HepG2 (cell line): Measurements from ENCODE around the gene GPS1. TPM values are rescaled to one million over a fixed set of nuclear protein-coding genes. Genes with fewer than 3 reads are reported as not detected.
A peak's percentile ranks its signal among the peaks of the same experiment; 100 is the strongest.

Experiments used
- ATAD3A ChIP-seq: sonication (generic); formaldehyde crosslinking; IDR thresholded peaks from 2 replicates; pipeline ENCODE4 v1.4.0; 2020; ENCODE audit warnings: missing genetic modification reagents
- ATF2 ChIP-seq: sonication (generic); formaldehyde crosslinking; IDR thresholded peaks from 2 replicates; pipeline ENCODE4 v1.4.0; 2020; ENCODE audit warnings: missing genetic modification reagents
- ETS1 ChIP-seq: sonication (generic); formaldehyde crosslinking; IDR thresholded peaks from 2 replicates; pipeline ENCODE4 v1.4.0; 2020; ENCODE audit warnings: missing genetic modification reagents
- GTF3A ChIP-seq: sonication (generic); formaldehyde crosslinking; conservative IDR thresholded peaks from 2 replicates; pipeline ENCODE4 v1.4.0; 2020; ENCODE audit warnings: mild to moderate bottlenecking, missing genetic modification reagents
- HMG20A ChIP-seq: IDR thresholded peaks from 2 replicates; pipeline ENCODE4 v1.6.1; 2016; ENCODE audit warnings: borderline replicate concordance
- NFAT5 ChIP-seq: sonication (generic); formaldehyde crosslinking; IDR thresholded peaks from 2 replicates; pipeline ENCODE4 v1.4.0; 2020; ENCODE audit warnings: missing genetic modification reagents
- PRDM10 ChIP-seq: sonication (generic); formaldehyde crosslinking; IDR thresholded peaks from 2 replicates; pipeline ENCODE4 v1.4.0; 2020; ENCODE audit warnings: low read depth, missing genetic modification reagents
- RBM22 ChIP-seq: fragments of 200-400 bp; formaldehyde crosslinking; optimal IDR thresholded peaks from 2 replicates; pipeline ENCODE3; 2017; ENCODE audit warnings: mild to moderate bottlenecking, low read length, moderate library complexity
- SNAI1 ChIP-seq: sonication (generic); formaldehyde crosslinking; IDR thresholded peaks from 2 replicates; pipeline ENCODE4 v1.5.0; 2020; ENCODE audit warnings: mild to moderate bottlenecking, missing genetic modification reagents, borderline replicate concordance
- SRF ChIP-seq: IDR thresholded peaks from 2 replicates; pipeline ENCODE4 v1.6.1; 2011; ENCODE audit warnings: mild to moderate bottlenecking, low read depth, low read length, moderate library complexity
- ZNF296 ChIP-seq: sonication (generic); formaldehyde crosslinking; conservative IDR thresholded peaks from 2 replicates; pipeline ENCODE4 v1.5.0; 2020; ENCODE audit warnings: mild to moderate bottlenecking, missing genetic modification reagents
- ZNF431 ChIP-seq: sonication (generic); formaldehyde crosslinking; IDR thresholded peaks from 2 replicates; pipeline ENCODE4 v1.9.0; 2022; ENCODE audit warnings: missing genetic modification reagents, low read depth, mild to moderate bottlenecking, borderline replicate concordance
- ZNF670 ChIP-seq: sonication (generic); formaldehyde crosslinking; IDR thresholded peaks from 2 replicates; pipeline ENCODE4 v1.8.0; 2022; ENCODE audit warnings: mild to moderate bottlenecking, missing genetic modification reagents, borderline replicate concordance
- ZNF720 ChIP-seq: sonication (generic); formaldehyde crosslinking; IDR thresholded peaks from 2 replicates; pipeline ENCODE4 v1.4.0; 2020; ENCODE audit warnings: missing genetic modification reagents
- ZNF749 ChIP-seq: sonication (generic); formaldehyde crosslinking; IDR thresholded peaks from 2 replicates; pipeline ENCODE4 v1.8.0; 2022; ENCODE audit warnings: mild to moderate bottlenecking, missing genetic modification reagents, moderate library complexity, borderline replicate concordance
- polyA plus RNA-seq, 8 experiments: library from polyadenylated mRNA; depleted of rRNA in 3 of 8; stranded (reverse) in 7 of 8; unstranded in 1 of 8; fragments of >200 nt; fragmentation: Illumina TruSeq in 4 of 8; extraction: Trizol in 4 of 8; gene quantifications; 2 replicates each; pipeline versions ENCODE4 v1.2.1 to v1.2.3, GENCODE V29; 2011 to 2016; ENCODE audit warnings: low read depth in 4 of 8, missing spikeins in 1 of 8, mixed read lengths in 1 of 8; ENCODE audit not compliant: insufficient read depth in 1 of 8
- total RNA-seq, 5 experiments: library from RNA; depleted of rRNA; stranded (reverse); fragments of >200 nt; fragmentation: Illumina TruSeq; extraction: Trizol; gene quantifications; 2 replicates each; pipeline ENCODE4 v1.2.3, GENCODE V29; 2016; ENCODE audit warnings: low read depth in 1 of 5

GPS1 gene
- total and polyA plus RNA-seq, 2 of the 13 experiments (the other 11 are each of a cell fraction or from before 2014, with no cell fraction given) = 124 to 128 TPM

GRCh38 chr17:82103553-82104451, 52.1 kb downstream of the GPS1 start (continued):
- TF ChIP-seq SNAI1 (CRISPR knock-in tag) = no peak
- peak; percentile 81; the same call in 1 of the 2 replicates for TF ChIP-seq ZNF431
- 0 out of 2 replicates have a peak, but pooled peaks have one; percentile 72 for TF ChIP-seq ZNF670 (CRISPR knock-in tag)
- no peak for TF ChIP-seq ZNF720 (CRISPR knock-in tag)
- peak; percentile 93; the same call in 1 of the 2 replicates for TF ChIP-seq ZNF296 (CRISPR knock-in tag)
- TF ChIP-seq SRF = no peak
- TF ChIP-seq HMG20A (CRISPR knock-in tag) = peak; percentile 84
- no peak for TF ChIP-seq ETS1 (CRISPR knock-in tag)
- TF ChIP-seq PRDM10 (CRISPR knock-in tag) = peak; percentile 57; the same call in 1 of the 2 replicates
- TF ChIP-seq RBM22 = no peak
- TF ChIP-seq ATAD3A (CRISPR knock-in tag) = peak; percentile 56; the same call in 1 of the 2 replicates
- peak; percentile 82 for TF ChIP-seq ATF2 (CRISPR knock-in tag)
- 0 out of 2 replicates have a peak, but pooled peaks have one; percentile 78 for TF ChIP-seq ZNF749
- no peak for TF ChIP-seq NFAT5 (CRISPR knock-in tag)
- TF ChIP-seq GTF3A = no peak
